GM18907 (cell line): ENCODE results near the gene ICE2.

Experiments used
- ATAC-seq: cut with Tn5 transposase; IDR thresholded peaks from one replicate; pipeline ENCODE4 v1.9.1; 2021; ENCODE audit warnings: mild to moderate bottlenecking, moderate library complexity; ENCODE audit not compliant: unreplicated experiment

The ICE2 gene

DNA sequence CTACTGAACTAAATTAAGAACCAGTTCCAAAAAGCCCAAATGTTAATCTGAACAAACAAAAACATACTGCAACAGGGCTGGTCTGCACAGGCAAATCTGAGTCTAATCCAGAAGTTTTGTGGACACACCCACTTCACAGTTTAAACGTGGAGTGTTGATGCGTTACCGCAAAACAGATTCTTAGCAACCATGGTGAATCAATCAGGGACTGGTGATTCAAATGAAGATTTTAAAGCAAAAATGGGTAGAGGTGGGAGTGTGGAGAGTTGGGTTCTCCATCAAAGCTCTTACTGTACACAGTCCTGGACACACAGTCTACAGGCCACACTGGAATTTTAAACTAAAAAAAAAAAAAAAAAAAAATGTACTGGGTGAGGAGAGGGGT is 86.3 kb downstream of the ICE2 start:
- ATAC-seq, result no peak

DNA sequence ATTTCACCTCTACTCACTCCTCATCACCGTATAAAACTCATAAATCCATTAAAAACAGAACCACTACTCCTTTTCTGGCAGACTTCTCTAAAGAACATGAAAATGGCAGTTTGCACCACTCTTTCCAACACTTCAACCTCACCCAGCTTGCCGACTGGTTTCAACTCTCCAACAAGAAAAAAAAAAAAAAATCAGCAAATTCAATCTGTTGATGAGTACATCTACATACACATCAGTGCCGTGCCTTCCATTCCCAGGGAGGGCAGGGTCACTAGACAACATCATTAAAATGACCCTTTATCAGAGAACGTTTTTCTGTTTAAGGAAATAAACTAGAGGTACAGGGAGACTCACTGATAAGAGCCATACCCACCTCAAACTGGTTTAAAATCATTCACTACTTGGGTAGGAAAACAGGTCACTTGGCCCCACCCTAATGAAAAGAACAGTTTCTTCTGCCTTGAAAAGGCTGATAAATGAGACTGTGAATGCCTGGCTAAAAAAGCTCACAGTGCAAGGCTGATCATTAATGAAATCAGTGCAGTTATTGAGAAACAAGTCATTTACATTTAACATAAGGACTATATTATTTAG is 87.1 kb downstream of the ICE2 start:
- ATAC-seq, result no peak

DNA sequence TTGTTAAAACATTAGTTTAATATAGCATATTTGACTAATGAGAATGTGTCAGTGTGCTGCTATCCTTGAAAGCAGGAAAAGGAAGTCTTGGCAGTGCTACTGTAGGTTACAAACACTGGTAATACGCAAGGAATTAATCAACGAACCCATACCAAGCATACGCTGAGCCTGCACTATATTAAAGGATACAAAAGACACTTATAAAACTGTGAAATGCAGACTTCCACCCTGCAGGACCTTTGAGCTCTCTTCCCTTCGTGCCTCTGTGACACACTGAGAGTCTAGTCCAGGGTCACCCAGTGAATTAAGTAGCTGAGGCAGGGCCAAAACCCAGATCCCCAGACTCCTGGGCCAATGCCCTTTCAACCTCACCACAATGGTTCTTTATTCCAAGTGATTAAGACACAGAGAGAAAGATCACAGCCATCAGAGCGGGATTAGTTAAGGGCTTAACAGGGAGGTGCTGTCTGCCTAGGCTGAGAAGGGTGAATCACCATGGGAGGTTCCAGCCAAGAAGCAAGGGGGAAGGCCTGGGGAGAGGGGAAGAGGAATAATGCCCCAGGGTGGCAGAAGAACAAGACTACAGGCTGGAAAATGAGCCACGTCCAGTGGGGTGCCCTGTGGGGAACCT is 88.0 kb downstream of the ICE2 start:
- ATAC-seq, result no peak

DNA sequence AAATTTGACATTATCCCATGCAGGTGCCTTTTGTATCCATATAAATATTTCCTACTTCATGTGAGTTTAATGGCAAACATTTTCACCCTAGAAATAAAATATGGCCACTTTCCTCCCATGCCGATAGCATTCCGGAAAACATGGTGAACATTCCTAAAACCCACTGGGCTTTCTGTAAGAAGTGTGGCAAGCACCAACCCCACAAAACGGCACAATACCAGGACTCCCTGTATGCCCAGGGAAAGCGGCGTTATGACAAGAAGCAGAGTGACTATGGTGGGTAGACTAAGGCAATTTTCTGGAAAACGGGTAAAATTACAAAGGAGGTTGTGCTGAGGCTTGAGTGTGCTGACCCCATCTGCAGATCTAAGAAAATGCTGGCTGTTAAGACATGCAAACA is 88.7 kb downstream of the ICE2 start:
- no peak for ATAC-seq

DNA sequence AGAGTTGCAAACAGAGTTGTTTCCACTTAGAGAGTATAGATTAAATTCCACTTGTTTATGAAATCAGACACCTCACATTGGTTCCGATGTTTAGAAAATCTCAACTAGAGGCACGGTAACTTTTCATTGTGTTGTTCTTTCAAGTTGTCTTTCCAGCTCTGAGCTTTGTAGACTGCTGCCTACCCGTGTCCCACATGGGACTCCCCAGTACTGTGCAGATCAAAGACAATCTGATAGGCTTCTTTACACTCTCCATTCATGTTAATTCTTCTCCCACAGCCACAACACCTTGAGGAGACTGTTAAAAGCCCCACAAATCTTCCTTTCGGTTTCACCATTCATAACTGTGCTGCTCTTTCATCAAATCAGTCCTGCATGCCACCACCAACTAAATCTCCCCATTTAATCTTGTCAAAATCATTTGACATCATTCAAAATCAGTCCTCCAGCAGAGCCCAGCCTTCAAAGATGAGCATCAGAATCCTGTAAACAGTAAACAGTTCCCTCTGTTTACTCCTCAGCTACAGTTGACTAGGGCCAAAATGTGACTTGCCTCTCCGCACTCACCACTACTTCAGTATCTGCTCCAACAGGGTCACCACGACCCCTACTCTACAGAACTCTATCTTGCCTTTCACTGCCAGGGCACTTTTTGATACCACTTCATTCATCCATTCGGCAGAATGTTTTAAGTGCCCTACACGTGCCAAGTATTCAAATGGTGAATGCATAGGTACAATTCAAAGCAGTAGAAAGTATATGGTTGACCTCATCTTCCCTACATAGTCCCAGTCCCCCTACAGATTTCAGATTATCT is 89.5 kb downstream of the ICE2 start:
- peak; percentile 74 for ATAC-seq

DNA sequence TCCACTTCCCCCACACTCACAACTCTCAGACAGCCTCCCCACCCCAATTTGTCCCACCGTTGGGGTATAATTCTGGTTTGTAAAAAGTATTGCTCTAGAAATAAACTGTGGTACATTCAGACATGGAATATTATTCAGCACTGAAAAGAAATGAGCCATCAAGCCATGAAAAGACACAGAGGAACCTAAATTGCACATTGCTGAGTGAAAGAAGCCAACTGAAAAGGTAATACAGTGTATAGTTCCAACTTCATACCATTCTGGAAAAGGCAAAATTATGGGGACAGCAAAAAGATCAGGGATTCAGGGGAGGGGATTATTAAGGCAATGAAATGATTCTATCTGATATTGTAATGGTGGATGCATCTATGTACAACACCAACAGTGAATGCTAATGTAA is 91.6 kb downstream of the ICE2 start:
- ATAC-seq, result no peak

DNA sequence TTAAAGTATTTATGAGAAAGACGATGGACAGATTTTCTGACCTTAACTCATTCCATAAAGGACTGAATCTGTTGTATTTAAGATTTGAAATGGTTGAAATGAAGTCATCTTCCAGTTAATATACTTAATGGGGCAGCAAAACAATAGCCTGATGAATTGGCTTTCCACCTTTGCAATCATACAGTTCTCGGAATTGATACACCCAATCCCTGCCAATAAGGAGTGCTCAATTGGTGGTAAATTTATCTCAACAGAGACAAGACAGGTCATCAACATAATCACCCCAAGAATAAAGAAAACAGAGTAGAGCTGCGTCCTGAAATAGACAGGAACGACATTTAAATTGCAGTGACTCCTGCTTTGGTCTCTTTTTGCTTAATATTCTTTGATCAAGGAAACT is 92.3 kb downstream of the ICE2 start:
- ATAC-seq, result no peak

DNA sequence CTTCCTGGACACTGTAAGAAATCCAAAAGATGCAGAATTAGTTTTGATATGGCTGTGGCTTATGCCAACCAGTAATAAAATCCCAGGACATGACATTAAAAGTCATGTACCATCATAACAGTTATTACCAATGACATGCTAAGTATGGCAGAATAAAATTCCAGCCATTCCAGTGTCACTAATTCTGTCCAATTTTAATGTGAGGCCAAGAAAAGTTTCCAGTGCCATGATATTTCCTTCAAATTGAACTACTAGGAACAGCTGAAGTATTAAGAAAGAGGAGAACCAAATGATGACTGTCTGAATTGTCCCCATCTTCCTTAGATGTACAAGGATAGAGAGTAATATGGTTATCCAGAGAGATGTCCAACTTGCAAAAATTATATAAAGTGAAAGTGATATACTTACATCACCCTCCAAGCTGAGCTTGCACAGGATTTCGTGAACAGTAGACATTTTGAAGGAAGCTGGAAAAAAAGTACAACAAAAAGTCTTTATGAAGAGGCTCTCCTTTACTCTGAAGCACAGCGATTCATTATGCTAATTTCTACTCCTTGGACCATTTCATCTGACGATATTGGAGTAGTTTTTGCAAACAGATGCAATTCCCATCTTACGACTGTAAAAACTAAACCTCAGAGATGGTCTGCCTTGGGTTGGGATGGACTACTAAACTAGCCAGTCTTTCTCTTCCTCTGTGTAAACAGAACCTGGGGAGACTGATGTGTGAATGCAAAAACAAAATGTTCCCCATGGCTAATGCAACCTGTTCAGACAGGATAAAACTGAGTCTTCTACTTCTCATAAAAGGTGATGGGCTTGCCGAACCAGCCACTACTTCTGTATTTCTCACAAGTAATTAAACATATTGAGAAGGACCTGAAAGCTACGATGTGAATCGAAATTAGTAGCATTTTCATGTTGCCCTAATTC is 93.1 kb downstream of the ICE2 start:
- ATAC-seq, result no peak

DNA sequence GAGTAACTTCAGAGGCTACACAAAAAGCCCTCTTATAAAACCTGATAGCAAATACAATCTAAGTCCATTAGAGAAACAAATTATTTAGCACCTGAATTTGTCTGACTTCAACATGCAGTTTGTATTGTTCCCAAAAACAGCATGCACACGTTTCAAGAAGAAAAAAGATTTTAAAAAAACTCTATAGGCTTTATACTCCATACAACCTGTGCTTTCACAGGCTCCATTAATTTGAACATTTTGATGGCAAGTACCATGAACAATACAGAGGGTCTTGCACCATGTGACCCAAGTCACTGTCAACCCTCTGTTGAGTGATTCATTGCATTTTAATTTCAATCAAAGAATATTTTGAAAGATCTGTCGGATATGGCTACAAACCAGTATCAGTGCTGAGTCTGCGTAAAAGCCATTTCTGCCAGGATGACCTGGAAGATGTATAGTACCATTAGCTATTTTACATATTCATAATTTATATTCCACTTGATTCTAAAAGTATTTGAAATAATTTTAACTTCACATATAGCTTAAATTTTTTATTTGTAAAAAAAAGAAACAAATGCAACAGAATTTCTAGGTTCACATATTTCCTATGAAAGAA is 94.3 kb downstream of the ICE2 start:
- ATAC-seq, result no peak

DNA sequence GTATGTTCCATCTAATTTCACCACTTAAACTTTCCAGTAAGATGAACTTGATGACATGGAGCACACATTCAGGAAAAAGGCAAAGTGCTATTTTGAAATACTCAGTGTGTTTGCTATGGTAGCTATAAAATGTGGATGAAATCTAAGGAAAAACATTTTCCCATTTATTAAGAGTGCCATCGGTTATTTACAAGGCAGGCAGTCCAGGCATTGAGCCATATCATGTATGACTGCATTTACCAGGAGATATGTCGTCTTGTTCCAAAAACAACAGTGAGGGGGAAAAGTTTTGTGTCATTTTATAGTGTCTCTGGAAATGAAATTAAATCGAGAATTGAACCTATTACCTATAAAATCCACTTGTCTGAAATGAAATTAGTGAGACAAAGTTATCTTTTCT is 94.9 kb downstream of the ICE2 start:
- no peak for ATAC-seq

DNA sequence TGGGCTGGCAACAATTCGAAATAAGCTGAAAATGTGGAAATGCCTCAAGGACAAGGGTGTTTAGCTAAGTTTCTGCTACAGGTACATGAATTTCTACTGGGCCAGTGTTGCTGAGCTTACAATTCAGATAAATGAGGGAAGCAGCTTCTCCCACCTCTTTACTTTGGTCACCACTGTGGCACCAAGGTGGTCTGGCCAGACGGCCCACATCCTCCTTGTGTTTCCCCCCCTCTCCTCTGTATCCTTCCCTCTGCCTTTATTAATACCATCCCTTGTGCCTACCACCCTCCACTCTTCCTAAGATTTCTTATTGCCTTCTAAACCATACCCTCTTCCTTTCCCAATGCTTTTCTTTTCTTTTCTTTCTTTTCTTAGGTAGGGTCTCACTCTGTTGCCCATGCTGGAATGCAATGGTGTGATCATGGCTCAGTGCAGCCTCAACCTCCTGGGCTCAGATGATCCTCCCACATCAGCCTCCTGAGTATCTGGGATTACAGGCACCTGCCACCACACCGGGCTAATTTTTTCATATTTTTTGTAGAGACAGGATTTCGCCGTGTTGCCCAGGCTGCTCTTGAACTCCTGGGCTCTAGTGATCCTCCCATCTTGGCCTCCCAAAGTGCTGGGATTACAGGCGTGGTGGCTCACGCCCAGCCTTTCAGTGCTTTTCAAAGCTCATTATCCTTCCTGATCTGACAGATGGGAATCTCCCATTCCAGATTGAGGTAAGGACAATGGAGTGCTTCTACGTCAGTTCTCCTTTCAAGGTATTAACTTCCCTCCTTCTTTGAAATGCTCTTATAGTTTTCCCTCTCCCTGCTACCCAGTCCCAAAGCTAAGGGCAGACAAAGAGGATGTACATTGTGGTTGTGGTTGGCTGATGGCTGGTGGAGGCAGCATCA is 95.9 kb downstream of the ICE2 start:
- no peak for ATAC-seq

DNA sequence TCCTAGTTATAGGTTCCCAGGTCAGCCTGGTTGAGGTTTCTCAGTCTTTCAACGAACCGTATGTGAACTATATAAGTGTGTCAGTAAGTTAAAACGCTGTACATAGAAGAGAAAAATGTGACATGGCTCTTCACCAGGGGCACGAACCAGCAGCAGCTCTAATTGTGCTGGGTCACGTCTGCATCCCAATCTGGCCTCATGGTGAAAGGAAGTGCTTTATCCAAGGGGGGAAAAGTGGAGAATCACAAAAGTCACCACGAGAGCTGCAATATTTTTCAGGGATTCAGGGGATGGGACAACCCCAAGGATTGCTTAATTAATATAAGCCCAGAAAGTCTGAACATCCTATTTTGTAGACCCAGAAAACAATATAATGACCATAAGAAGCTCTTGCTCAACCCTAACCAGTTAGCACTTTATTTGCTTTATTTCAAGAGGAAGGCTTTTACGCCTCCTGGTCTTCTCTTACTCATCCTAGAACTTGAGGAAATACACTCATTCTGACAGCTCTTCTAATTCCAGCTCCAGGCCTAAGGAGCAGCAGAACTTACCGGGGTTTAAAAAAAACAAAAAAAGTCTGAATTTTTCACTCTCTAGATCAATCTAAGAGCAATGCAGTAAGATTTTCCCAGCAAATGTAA is 97.7 kb downstream of the ICE2 start:
- ATAC-seq, result no peak

DNA sequence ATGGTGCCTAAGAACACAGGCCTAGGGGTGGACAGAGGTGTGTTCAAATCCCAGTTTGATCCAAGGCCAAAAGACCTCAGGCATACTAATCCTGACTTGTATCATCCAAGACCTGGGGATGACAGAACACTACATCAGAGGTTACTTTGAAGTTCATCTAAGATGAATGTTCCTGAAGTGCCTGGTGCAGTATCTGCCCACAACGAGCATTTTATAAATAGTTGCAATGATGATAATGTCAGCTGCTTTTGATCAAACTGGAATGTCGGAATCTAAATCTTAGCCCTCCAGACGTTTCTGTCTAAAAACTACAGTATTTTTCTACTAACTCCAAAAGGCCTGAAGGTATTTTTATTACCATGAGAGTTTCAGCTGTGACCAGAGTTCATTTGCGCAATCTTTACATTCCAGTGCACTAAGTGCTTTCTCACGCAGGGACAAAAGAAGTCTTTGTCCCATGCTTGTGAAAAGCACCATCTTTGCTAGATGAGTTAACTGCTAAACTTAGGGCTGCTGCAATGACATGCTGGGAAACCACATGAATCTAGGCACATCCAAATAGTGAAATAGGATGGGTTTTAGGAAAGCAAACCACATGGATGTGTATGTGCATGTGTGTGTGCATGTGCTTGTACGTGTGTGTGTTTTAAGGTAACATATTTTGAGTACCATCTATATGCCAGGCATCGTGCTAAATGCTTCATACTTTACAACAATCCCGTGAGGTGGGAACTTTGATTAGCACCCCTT is 99.2 kb downstream of the ICE2 start:
- no peak for ATAC-seq

DNA sequence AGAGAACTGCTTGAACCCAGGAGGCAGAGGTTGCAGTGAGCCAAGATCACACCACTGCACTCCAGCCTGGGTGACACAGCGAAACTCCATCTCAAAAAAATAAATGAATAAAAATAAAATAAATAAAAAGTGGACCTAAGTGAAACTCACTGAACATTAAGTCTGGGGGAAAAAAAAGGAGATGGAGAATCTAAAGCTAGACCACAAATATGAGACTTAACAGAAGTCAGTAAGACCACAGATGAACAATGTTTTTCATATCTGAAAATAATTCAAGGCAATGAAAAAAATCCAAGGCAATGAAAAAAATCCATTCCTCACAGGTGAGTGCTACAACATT is 99.8 kb downstream of the ICE2 start:
- no peak for ATAC-seq

DNA sequence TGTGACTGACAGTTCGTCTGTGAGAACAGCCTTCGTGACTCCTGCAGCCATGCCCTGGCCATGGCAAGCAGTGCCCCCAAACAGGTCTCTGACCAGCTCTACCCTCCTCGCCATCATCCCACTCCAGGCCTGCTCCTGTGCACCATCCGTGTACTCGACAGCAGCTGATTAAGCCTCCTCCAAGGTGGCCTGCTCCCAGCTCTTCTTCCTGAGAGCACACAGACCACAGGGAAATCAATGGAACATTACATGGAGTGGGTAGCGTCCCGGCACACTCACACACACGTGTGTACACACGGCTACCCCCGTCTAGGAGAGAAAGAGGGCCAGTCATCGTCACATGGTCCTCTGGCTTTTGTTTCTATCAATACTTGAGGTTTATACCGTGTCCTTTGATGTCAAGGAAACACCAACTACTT is 102.3 kb downstream of the ICE2 start:
- no peak for ATAC-seq

DNA sequence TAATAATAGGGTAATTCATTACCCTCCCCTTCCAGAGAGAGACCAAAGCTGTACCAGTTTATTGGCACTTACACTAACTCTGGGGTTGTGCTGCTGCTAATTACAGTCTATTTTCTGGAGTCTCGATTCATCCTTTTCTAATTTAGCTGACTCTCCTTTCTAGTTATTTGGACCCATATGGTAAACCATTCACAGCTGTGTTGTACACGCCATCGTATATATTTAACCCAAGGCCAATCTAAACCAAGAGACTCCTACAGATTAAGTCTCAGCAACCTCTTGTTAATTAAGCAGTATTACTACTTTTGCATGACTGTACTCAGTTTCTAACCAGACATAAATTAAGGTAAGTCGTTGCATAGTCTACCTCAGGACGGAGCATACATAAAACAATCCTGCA is 103.6 kb downstream of the ICE2 start:
- ATAC-seq, result no peak

DNA sequence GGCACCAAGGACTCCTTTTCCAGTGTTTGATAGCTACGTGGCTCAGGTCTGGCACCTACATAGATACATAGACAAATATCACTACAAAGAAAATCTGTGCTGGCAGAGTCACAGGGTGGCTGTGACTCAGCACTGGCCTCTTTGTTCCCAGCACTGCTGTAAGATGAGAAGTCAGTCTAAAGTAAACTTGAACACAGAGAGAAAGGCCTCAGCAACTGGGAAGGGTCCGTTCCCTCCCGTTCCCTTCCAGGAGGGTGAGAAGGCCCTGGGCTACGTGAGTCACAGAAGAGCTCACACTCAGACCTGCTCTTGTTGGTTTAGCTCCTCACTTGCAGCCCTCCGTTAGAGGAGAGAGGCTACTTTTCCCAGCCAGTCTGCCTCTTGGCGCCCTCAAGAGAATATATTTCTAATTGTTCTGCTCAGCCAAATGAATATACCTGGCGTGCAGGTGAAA is 104.3 kb downstream of the ICE2 start:
- no peak for ATAC-seq

DNA sequence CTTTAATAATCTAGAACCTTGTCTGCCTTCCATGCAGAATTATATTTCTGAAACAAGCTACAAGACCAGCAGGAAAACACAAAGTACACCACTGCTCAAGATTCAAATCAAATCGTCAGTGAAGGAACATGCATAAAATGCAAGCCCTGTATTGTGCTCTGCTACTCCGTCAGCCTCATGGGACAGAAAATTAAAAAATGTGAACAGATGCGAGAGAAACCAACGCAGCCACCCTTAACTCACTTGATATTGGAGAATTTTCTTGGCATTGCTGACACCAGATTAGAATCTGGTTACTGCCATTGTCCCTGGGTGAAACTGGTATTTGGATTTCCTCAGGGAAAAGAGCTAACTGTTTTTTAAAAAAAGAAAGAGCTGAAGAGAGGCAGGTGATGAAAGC is 104.7 kb downstream of the ICE2 start:
- ATAC-seq, result no peak

DNA sequence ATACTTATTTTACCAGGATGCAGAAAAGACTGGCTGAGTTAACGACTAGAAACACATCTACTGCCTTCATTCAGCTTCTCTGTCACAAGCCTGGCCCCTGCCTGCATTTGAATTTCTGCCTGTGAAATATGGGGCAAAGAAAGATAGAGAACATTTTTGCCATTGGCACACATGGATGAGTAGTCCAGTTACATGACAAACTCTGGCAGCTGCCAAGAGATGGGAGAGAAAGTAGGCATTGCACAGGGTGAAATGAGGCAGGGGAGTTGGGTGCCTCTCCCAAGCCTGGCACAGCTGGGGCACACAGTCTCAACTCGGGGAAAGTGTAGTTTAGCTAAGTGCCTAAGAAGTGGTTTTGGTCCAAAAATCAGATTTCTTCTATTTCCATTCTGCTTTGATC is 105.2 kb downstream of the ICE2 start:
- no peak for ATAC-seq
